HepG2 (cell line): ENCODE measurements around the gene SZRD1. TPM values are rescaled to one million over a fixed set of nuclear protein-coding genes. Genes with fewer than 3 reads are reported as not detected.
A peak's percentile ranks its signal among the peaks of the same experiment; 100 is the strongest.

Source experiments
- CREBL2 ChIP-seq: sonication (generic); formaldehyde crosslinking; IDR thresholded peaks from 2 replicates; pipeline ENCODE4 v1.8.1; 2023; ENCODE audit warnings: missing genetic modification reagents, mild to moderate bottlenecking, borderline replicate concordance
- HIVEP1 ChIP-seq: sonication (generic); formaldehyde crosslinking; IDR thresholded peaks from 2 replicates; pipeline ENCODE4 v1.4.0; 2020; ENCODE audit warnings: mild to moderate bottlenecking, missing genetic modification reagents
- HNRNPK ChIP-seq: fragments of 200-400 bp; formaldehyde crosslinking; IDR thresholded peaks from 2 replicates; pipeline ENCODE4 v1.6.1; 2018; ENCODE audit warnings: low read length, low read depth, moderate library complexity, mild to moderate bottlenecking; ENCODE audit not compliant: poor library complexity, severe bottlenecking
- NFE2L1 ChIP-seq: sonication (generic); formaldehyde crosslinking; IDR thresholded peaks from 2 replicates; pipeline ENCODE4 v1.4.0; 2020; ENCODE audit warnings: missing genetic modification reagents, mild to moderate bottlenecking, borderline replicate concordance
- SNAPC4 ChIP-seq: sonication (generic); formaldehyde crosslinking; IDR thresholded peaks from 2 replicates; pipeline ENCODE4 v1.4.0; 2020; ENCODE audit warnings: mild to moderate bottlenecking, missing genetic modification reagents
- SPEN ChIP-seq: sonication (generic); formaldehyde crosslinking; IDR thresholded peaks from 2 replicates; pipeline ENCODE4 v1.5.1; 2020; ENCODE audit warnings: low read depth, mild to moderate bottlenecking, missing genetic modification reagents
- TCF7 ChIP-seq: sonication (generic); IDR thresholded peaks from 2 replicates; pipeline ENCODE4 v1.6.1; 2016; ENCODE audit warnings: antibody characterized with exemption, low read depth
- TP53 ChIP-seq: sonication (generic); formaldehyde crosslinking; conservative IDR thresholded peaks from 2 replicates; pipeline ENCODE4 v1.4.0; 2020; ENCODE audit warnings: missing genetic modification reagents
- ZBTB43 ChIP-seq: sonication (generic); formaldehyde crosslinking; conservative IDR thresholded peaks from 2 replicates; pipeline ENCODE4 v1.4.0; 2020; ENCODE audit warnings: missing genetic modification reagents
- ZBTB7B ChIP-seq: sonication (generic); formaldehyde crosslinking; IDR thresholded peaks from 2 replicates; pipeline ENCODE4 v1.4.0; 2020; ENCODE audit warnings: missing genetic modification reagents
- ZNF136 ChIP-seq: sonication (generic); formaldehyde crosslinking; IDR thresholded peaks from 2 replicates; pipeline ENCODE4 v1.8.1; 2022; ENCODE audit warnings: low read depth, mild to moderate bottlenecking, moderate library complexity, missing genetic modification reagents
- ZNF142 ChIP-seq: sonication (generic); formaldehyde crosslinking; IDR thresholded peaks from 2 replicates; pipeline ENCODE4 v1.4.0; 2020; ENCODE audit warnings: missing genetic modification reagents
- ZNF230 ChIP-seq: sonication (generic); formaldehyde crosslinking; IDR thresholded peaks from 2 replicates; pipeline ENCODE4 v1.4.0; 2020; ENCODE audit warnings: mild to moderate bottlenecking, missing genetic modification reagents
- ZNF24 ChIP-seq: fragments of 450-650 bp; IDR thresholded peaks from 2 replicates; pipeline ENCODE4 v1.6.1; 2017; ENCODE audit warnings: antibody characterized with exemption, mild to moderate bottlenecking
- ZNF775 ChIP-seq: sonication (generic); formaldehyde crosslinking; IDR thresholded peaks from 2 replicates; pipeline ENCODE4 v1.4.0; 2020; ENCODE audit warnings: missing genetic modification reagents, mild to moderate bottlenecking, moderate library complexity, borderline replicate concordance
- ZSCAN29 ChIP-seq: sonication (generic); formaldehyde crosslinking; conservative IDR thresholded peaks from 2 replicates; pipeline ENCODE4 v1.4.0; 2020; ENCODE audit warnings: mild to moderate bottlenecking, missing genetic modification reagents
- polyA plus RNA-seq, 8 experiments: library from polyadenylated mRNA; depleted of rRNA in 3 of 8; stranded (reverse) in 7 of 8; unstranded in 1 of 8; fragments of >200 nt; fragmentation: Illumina TruSeq in 4 of 8; extraction: Trizol in 4 of 8; gene quantifications; 2 replicates each; pipeline versions ENCODE4 v1.2.1 to v1.2.3, GENCODE V29; 2011 to 2016; ENCODE audit warnings: low read depth in 4 of 8, missing spikeins in 1 of 8, mixed read lengths in 1 of 8; ENCODE audit not compliant: insufficient read depth in 1 of 8
- total RNA-seq, 5 experiments: library from RNA; depleted of rRNA; stranded (reverse); fragments of >200 nt; fragmentation: Illumina TruSeq; extraction: Trizol; gene quantifications; 2 replicates each; pipeline ENCODE4 v1.2.3, GENCODE V29; 2016; ENCODE audit warnings: low read depth in 1 of 5

SZRD1 gene
- total and polyA plus RNA-seq, 2 of the 13 experiments (the other 11 are each of a cell fraction or from before 2014, with no cell fraction given) = 28.5 to 41.4 TPM

GRCh38 chr1:16351994-16352841 lies 14.8 kb upstream of the SZRD1 start, which contains the start of gene FBXO42 (continued):
- TF ChIP-seq ZBTB7B (CRISPR knock-in tag) (peak; percentile 55), ZNF136 (CRISPR knock-in tag) (no peak), ZNF775 (CRISPR knock-in tag) (no peak), SNAPC4 (CRISPR knock-in tag) (no peak), CREBL2 (CRISPR knock-in tag) (no peak), SPEN (CRISPR knock-in tag) (peak; percentile 83; the same call in 1 of the 2 replicates), ZNF142 (CRISPR knock-in tag) (peak; percentile 73), ZNF230 (CRISPR knock-in tag) (no peak), TP53 (no peak), ZSCAN29 (CRISPR knock-in tag) (no peak), HIVEP1 (CRISPR knock-in tag) (no peak), ZNF24 (no peak), TCF7 (no peak), ZBTB43 (CRISPR knock-in tag) (no peak), NFE2L1 (no peak), HNRNPK (peak; percentile 58)
